Coronary artery (tissue), 2 donors: ENCODE results near the gene DMKN.
A peak's percentile ranks its signal among the peaks of the same experiment; 100 is the strongest.

Source experiments
- DNase-seq: peaks from one replicate; pipeline ENCODE4 v3.0.0-alpha.2; 2017; ENCODE audit warnings: low spot score
- H3K27ac ChIP-seq, 2 donors: fragments of 200-600 bp; sonication (generic); one replicate each; pipeline ENCODE4 v1.5.1; 2016 to 2019
- H3K4me3 ChIP-seq: fragments of 200-600 bp; sonication (generic); 2 replicates; pipeline ENCODE4 v1.5.1; 2016; ENCODE audit warnings: mild to moderate bottlenecking, moderate library complexity
- CTCF ChIP-seq: fragments of 200-600 bp; sonication (generic); IDR thresholded peaks from one replicate; pipeline ENCODE4 v1.5.1; 2019; ENCODE audit warnings: antibody characterized with exemption

DMKN gene

GRCh38 chr19:35554076-35554475 lies 40.6 kb upstream of the DMKN start:
- no peak overlapping the region for H3K4me3 ChIP-seq
- no peak for TF ChIP-seq CTCF
- no peak overlapping the region for H3K27ac ChIP-seq
- DNase-seq: no peak

GRCh38 chr19:35553385-35554000 lies 40.0 kb upstream of the DMKN start:
- Histone ChIP-seq H3K27ac (no peak overlapping the region), H3K4me3 (no peak overlapping the region)
- no peak for TF ChIP-seq CTCF

GRCh38 chr19:35552534-35553384 lies 39.3 kb upstream of the DMKN start:
- TF ChIP-seq CTCF: no peak

More at GRCh38 chr19:35553385-35554000, 40.0 kb upstream of the DMKN start:
- DNase-seq: no peak

GRCh38 chr19:35551091-35551810 lies 37.8 kb upstream of the DMKN start:
- no peak for DNase-seq
- H3K27ac ChIP-seq: no peak overlapping the region
- no peak for TF ChIP-seq CTCF
- no peak overlapping the region for H3K4me3 ChIP-seq

More at GRCh38 chr19:35552534-35553384, 39.3 kb upstream of the DMKN start:
- no peak for DNase-seq
- Histone ChIP-seq H3K4me3 (no peak overlapping the region), H3K27ac (no peak overlapping the region)

- DNase-seq: no peak
- Histone ChIP-seq H3K4me3 (no peak overlapping the region), H3K27ac (no peak overlapping the region)
- no peak for TF ChIP-seq CTCF
These were observed 36.6 kb upstream of the DMKN start for GRCh38 chr19:35549879-35550523.

- Histone ChIP-seq H3K4me3 (no peak overlapping the region), H3K27ac (no peak overlapping the region)
- peak; percentile 56 for TF ChIP-seq CTCF
- DNase-seq: no peak
These were observed 35.8 kb upstream of the DMKN start for GRCh38 chr19:35549174-35549788.
